Memory B cell (primary cell): ENCODE results near the gene SUFU.

Experiments
- ATAC-seq: fragments of 150-1000 bp; cut with Tn5 transposase; 2 replicates; pipeline ENCODE4 v1.10.0; 2021; ENCODE audit warnings: low read depth, mild to moderate bottlenecking, moderate library complexity
- DNase-seq, 2 donors: peaks; one replicate each; pipeline ENCODE4 v3.0.0; 2022; ENCODE audit warnings: low spot score in 2 of 2
- H3K27ac Mint-ChIP-seq: one replicate; pipeline ENCODE4 v1.8.0; 2022; ENCODE audit warnings: mild to moderate bottlenecking, moderate library complexity, mixed read lengths
- H3K27me3 Mint-ChIP-seq: one replicate; pipeline ENCODE4 v1.8.0; 2022; ENCODE audit warnings: mixed read lengths
- H3K36me3 Mint-ChIP-seq: one replicate; pipeline ENCODE4 v1.8.0; 2022; ENCODE audit warnings: mild to moderate bottlenecking, mixed read lengths
- H3K4me1 Mint-ChIP-seq: one replicate; pipeline ENCODE4 v1.8.0; 2022; ENCODE audit warnings: mixed read lengths
- H3K4me3 Mint-ChIP-seq: one replicate; pipeline ENCODE4 v1.8.0; 2022; ENCODE audit warnings: mild to moderate bottlenecking, moderate library complexity, mixed read lengths
- H3K9me3 Mint-ChIP-seq: one replicate; pipeline ENCODE4 v1.8.0; 2022; ENCODE audit warnings: mixed read lengths

Gene SUFU

DNA sequence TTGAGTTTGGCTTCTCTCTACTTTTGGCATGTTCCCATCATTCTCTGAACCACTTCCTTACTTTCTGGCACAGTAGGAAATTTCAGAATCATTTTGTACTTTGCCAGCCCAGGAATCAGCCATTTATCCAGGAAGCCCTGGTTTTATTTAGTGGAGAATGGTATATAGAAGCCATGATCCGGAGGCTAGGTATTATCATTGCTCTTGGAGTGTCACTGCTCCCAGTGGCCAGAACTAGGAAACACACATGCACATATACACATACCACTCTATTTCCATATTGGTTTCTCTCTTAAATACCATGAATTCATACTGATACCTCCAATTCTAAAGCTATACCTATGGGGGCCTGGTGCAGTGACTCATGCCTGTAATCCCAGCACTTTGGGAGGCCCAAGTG is 36.3 kb downstream of the SUFU start:
- Mint-ChIP-seq H3K27me3 (no peaks in the 10 kb centered on the region), H3K4me3 (no peak overlapping the region), H3K9me3 (no peaks in the 10 kb centered on the region), H3K4me1 (peaks cover 4% of the 10 kb centered on the region), H3K27ac (no peak overlapping the region), H3K36me3 (peaks cover 13% of the 10 kb centered on the region)
- ATAC-seq (peak; percentile 51), DNase-seq (no peak)

DNA sequence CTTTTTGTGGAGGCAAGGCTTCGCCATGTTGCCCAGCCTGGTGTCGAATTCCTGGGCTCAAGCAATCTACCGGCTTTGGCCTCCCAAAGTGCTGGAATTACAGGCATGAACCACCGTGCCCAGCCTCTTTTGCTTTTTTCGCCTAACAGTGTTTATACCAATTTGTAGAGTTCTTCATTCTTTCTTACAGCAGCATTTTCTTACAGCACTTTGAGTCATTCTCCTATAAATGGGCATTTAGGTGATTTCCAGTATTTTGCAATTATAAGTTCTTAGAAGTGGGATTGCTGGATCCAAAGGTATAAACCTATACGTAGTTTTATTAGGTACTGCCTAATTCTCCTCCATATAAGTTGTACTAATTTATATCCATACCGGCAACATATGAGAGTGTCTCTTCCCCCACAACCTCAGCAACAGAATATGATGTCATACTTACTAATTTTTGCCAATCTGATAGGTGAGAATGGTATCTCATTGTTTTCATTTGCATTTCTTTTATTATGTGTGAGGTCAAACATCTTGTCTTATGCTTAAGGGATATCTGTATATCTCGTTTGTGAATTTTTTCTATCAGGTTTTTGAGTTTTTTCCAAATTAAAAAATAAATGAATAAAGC is 39.1 kb downstream of the SUFU start:
- Mint-ChIP-seq H3K9me3 (no peaks in the 10 kb centered on the region), H3K27ac (no peak overlapping the region), H3K4me3 (no peak overlapping the region), H3K36me3 (peaks cover 9% of the 10 kb centered on the region), H3K4me1 (peaks cover 5% of the 10 kb centered on the region), H3K27me3 (no peaks in the 10 kb centered on the region)
- no peak for DNase-seq
- no peak for ATAC-seq

DNA sequence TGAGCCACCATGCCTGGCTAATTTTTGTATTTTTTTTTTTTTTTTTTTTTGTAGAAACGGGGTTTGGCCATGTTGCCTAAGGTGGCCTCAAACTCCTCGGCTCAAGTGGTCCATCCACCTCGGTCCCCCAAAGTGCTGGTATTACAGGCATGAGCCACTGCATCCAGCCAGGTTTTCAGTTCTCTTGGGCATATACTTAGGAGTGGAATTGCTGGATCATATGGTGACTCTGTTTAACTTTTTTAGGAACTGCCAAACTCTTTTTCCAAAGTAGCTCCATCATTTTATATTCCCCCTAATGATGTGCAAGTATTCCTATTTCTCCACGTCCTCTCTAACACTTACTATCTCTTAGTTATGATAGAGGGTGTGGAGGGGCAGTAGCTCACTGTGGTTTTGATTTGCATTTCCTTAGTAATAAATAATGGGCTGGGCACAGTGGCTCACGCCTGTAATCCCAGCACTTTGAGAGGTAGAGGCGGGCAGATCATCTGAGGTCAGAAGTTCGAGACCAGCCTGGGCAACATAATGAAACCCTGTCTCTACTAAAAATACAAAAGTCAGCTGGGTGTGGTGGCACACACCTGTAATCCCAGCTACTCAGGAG is 41.6 kb downstream of the SUFU start:
- Mint-ChIP-seq H3K4me3 (no peak overlapping the region), H3K27ac (no peak overlapping the region), H3K4me1 (peaks cover 9% of the 10 kb centered on the region), H3K9me3 (no peaks in the 10 kb centered on the region), H3K27me3 (no peaks in the 10 kb centered on the region), H3K36me3 (peaks cover 14% of the 10 kb centered on the region)
- ATAC-seq, result no peak
- DNase-seq, result no peak

DNA sequence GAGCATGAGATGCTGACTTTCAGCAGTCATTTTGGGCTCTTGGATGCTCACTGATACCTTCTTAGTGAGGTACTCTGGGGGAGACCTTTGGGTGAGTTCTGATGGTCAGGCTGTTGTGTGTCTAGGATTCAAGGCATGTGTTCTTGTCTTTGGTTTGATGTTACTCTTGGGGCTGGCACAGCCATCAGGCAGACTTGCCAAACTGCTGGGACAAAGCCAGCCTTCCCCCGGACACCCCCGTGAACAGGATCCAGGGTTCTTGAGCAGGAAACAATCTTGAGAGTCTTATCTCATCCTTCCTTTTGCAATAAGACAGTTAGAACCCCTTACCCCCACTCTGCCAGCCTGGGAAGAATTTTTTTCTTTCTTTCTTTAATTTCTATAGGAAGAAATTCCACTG is 42.2 kb downstream of the SUFU start:
- Mint-ChIP-seq H3K27ac (no peak overlapping the region), H3K36me3 (peaks cover 18% of the 10 kb centered on the region), H3K9me3 (no peaks in the 10 kb centered on the region), H3K27me3 (no peaks in the 10 kb centered on the region), H3K4me3 (no peak overlapping the region), H3K4me1 (peaks cover 9% of the 10 kb centered on the region)
- DNase-seq, result no peak
- no peak for ATAC-seq

GRCh38 chr10:102546606-102547320 is 43.0 kb downstream of the SUFU start:
- Mint-ChIP-seq H3K27ac (no peak overlapping the region), H3K4me1 (peaks cover 9% of the 10 kb centered on the region), H3K27me3 (no peaks in the 10 kb centered on the region), H3K4me3 (no peak overlapping the region), H3K36me3 (peaks cover 22% of the 10 kb centered on the region), H3K9me3 (no peaks in the 10 kb centered on the region)
- DNase-seq (no peak), ATAC-seq (no peak)

DNA sequence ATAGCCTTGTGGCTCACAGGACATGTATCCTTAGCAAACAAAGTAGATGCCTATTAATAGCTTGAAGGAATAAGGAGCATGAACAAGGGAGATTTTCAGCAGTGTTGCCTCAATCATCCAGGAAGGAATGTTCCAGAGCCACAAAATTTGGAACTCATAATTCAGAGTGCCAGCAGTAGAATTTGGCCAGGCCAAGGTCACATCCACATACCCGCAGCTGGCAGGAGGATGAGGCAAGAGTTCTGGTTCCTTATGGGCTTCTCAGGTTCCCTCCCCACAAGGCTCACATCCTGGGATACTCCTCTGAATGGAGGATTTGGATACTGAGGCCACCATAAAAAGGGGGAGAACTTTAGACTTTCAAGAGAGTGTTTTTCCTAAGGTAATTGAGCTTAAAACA is 45.8 kb downstream of the SUFU start:
- H3K4me1 Mint-ChIP-seq, result peaks cover 9% of the 10 kb centered on the region
- DNase-seq (no peak), ATAC-seq (no peak)
- peaks cover 29% of the 10 kb centered on the region for H3K36me3 Mint-ChIP-seq
- H3K4me3 Mint-ChIP-seq, result no peak overlapping the region
- H3K9me3 Mint-ChIP-seq, result no peaks in the 10 kb centered on the region
- H3K27ac Mint-ChIP-seq, result no peak overlapping the region
- no peaks in the 10 kb centered on the region for H3K27me3 Mint-ChIP-seq

- no peak for DNase-seq
- Mint-ChIP-seq H3K27ac (no peak overlapping the region), H3K4me1 (peaks cover 5% of the 10 kb centered on the region), H3K36me3 (peaks cover 25% of the 10 kb centered on the region), H3K4me3 (no peak overlapping the region), H3K27me3 (no peaks in the 10 kb centered on the region), H3K9me3 (no peaks in the 10 kb centered on the region)
- ATAC-seq, result no peak
Measured at GRCh38 chr10:102550636-102551210, 47.0 kb downstream of the SUFU start.

GRCh38 chr10:102552533-102552932 is 48.8 kb downstream of the SUFU start:
- peaks cover 10% of the 10 kb centered on the region for H3K4me1 Mint-ChIP-seq
- H3K27me3 Mint-ChIP-seq, result no peaks in the 10 kb centered on the region
- no peak overlapping the region for H3K4me3 Mint-ChIP-seq
- ATAC-seq, result no peak
- no peak overlapping the region for H3K27ac Mint-ChIP-seq
- no peaks in the 10 kb centered on the region for H3K9me3 Mint-ChIP-seq
- peaks cover 27% of the 10 kb centered on the region for H3K36me3 Mint-ChIP-seq
- no peak for DNase-seq

- Mint-ChIP-seq H3K9me3 (no peaks in the 10 kb centered on the region), H3K4me1 (peaks cover 7% of the 10 kb centered on the region), H3K27me3 (no peaks in the 10 kb centered on the region), H3K27ac (no peak overlapping the region), H3K36me3 (peaks cover 27% of the 10 kb centered on the region), H3K4me3 (no peak overlapping the region)
- DNase-seq (no peak), ATAC-seq (no peak)
Measured at GRCh38 chr10:102553771-102554170, 50.0 kb downstream of the SUFU start.

- Mint-ChIP-seq H3K4me3 (no peak overlapping the region), H3K36me3 (peaks cover 24% of the 10 kb centered on the region), H3K4me1 (peaks cover 7% of the 10 kb centered on the region), H3K27ac (no peak overlapping the region), H3K9me3 (no peaks in the 10 kb centered on the region), H3K27me3 (no peaks in the 10 kb centered on the region)
- ATAC-seq, result no peak
- DNase-seq, result no peak
Measured at GRCh38 chr10:102554531-102554930, 50.8 kb downstream of the SUFU start.

GRCh38 chr10:102555781-102556328 is 52.1 kb downstream of the SUFU start:
- peaks cover 8% of the 10 kb centered on the region for H3K4me1 Mint-ChIP-seq
- ATAC-seq (no peak), DNase-seq (no peak)
- H3K4me3 Mint-ChIP-seq, result no peak overlapping the region
- H3K9me3 Mint-ChIP-seq, result no peaks in the 10 kb centered on the region
- no peaks in the 10 kb centered on the region for H3K27me3 Mint-ChIP-seq
- H3K27ac Mint-ChIP-seq, result no peak overlapping the region
- peaks cover 21% of the 10 kb centered on the region for H3K36me3 Mint-ChIP-seq

DNA sequence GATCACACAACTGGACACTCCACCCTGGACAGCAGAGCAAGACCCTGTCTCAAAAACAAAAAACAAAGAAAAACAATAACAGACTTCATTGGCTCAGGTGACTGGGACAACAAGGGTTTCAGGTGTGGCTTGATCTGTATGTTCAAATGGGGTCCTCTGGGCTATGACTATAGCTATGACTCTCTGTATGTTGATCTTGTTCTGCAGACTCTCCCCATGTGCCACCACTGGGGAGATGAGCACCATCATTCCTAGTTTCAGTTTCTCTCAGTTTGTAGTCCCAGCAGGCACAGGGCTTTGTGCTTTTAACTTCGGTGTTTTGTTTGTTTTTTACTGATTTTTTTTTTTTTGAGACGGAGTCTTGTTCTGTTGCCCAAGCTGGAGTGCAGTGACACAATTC is 53.8 kb downstream of the SUFU start:
- Mint-ChIP-seq H3K9me3 (no peaks in the 10 kb centered on the region), H3K36me3 (peaks cover 10% of the 10 kb centered on the region), H3K4me1 (peaks cover 8% of the 10 kb centered on the region), H3K27me3 (no peaks in the 10 kb centered on the region), H3K4me3 (no peak overlapping the region), H3K27ac (no peak overlapping the region)
- DNase-seq (no peak), ATAC-seq (no peak)

GRCh38 chr10:102559764-102560163 is 56.0 kb downstream of the SUFU start:
- no peak for ATAC-seq

DNA sequence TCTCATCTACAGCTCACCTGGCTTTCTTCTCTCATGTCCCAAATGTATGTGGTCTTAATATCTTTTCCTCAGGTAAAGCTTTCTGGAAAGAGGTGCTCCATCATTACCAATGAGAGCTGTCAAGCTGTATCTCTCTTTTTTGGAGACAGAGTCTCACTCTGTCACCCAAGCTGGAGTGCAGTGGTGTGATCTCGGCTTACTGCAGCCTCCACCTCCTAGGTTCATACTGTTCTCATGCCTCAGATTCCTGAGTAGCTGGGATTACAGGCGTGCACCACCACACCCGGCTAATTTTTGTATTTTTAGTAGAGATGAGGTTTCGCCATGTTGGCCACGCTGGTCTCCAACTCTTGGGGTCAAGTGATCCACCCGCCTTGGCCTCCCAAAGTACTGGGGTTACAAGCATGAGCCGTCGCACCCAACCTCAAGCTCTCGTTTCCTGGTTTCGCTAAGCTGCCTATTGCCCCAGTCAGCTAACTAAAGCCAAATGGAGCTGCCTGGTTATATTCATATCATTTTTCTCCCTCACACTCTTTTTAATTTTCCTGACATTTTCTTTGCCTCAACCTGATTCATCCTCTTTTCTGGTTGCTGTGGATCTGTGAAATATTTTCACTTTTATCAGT is 60.5 kb downstream of the SUFU start:
- H3K4me3 Mint-ChIP-seq, result no peak overlapping the region
- ATAC-seq (no peak), DNase-seq (no peak)
- H3K4me1 Mint-ChIP-seq, result peaks cover 10% of the 10 kb centered on the region
- no peak overlapping the region for H3K27ac Mint-ChIP-seq
- no peaks in the 10 kb centered on the region for H3K27me3 Mint-ChIP-seq
- peaks cover 8% of the 10 kb centered on the region for H3K36me3 Mint-ChIP-seq
- H3K9me3 Mint-ChIP-seq, result no peaks in the 10 kb centered on the region

More at GRCh38 chr10:102559764-102560163, 56.0 kb downstream of the SUFU start:
- Mint-ChIP-seq H3K4me1 (peaks cover 16% of the 10 kb centered on the region), H3K27ac (no peak overlapping the region), H3K9me3 (no peaks in the 10 kb centered on the region), H3K4me3 (no peak overlapping the region), H3K27me3 (no peaks in the 10 kb centered on the region), H3K36me3 (peaks cover 10% of the 10 kb centered on the region)
- DNase-seq, result no peak
